Mammary epithelial cell (primary cell): ENCODE results near the gene ADRA2A.

Source experiments
- CTCF ChIP-seq, 2 donors: IDR thresholded peaks in 1 of 2; conservative IDR thresholded peaks in 1 of 2; 2 replicates each; pipeline ENCODE4 v1.5.1; 2011 to 2012; ENCODE audit warnings: inconsistent platforms in 2 of 2, low read length in 2 of 2, mild to moderate bottlenecking in 2 of 2, control low read depth in 1 of 2, low read depth in 1 of 2; ENCODE audit not compliant: insufficient read depth in 1 of 2; ENCODE audit errors: extremely low read depth in 1 of 2
- EZH2 ChIP-seq: IDR thresholded peaks from 2 replicates; pipeline ENCODE4 v1.6.1; 2012; ENCODE audit warnings: low read length, inconsistent platforms, borderline replicate concordance

- no peak for TF ChIP-seq EZH2
- TF ChIP-seq CTCF (conservative IDR thresholded peaks at IDR 0.05 in 1 of 2, IDR thresholded peaks at IDR 0.05 in 1 of 2; ENCODE audit: extremely low read depth in 1 of 2, insufficient read depth in 1 of 2, low read depth in 1 of 2, low read length in 2 of 2), result no peak
Observed at GRCh38 chr10:111126077-111126476, 49.2 kb downstream of the ADRA2A start.
